Uterus (tissue), 4 donors: Measurements from ENCODE around the gene PAQR5. TPM values are rescaled to one million over a fixed set of nuclear protein-coding genes. Genes with fewer than 3 reads are reported as not detected.

Experiments
- DNase-seq, 2 donors: peaks; one replicate each; pipeline ENCODE4 v3.0.0-alpha.2; 2019 to 2020
- H3K27ac ChIP-seq, 2 donors: fragments of 200-600 bp; sonication (generic); 1 replicate in 1 of 2; 2 replicates in 1 of 2; pipeline ENCODE4 v1.5.1; 2016 to 2018
- H3K27me3 ChIP-seq, 2 donors: fragments of 200-600 bp; sonication (generic); one replicate each; pipeline ENCODE4 v1.5.1; 2018 to 2019; ENCODE audit warnings: control low read depth in 1 of 2
- H3K36me3 ChIP-seq, 2 donors: fragments of 200-600 bp; sonication (generic); one replicate each; pipeline ENCODE4 v1.5.1; 2019; ENCODE audit warnings: control low read depth in 1 of 2
- H3K4me1 ChIP-seq, 2 donors: fragments of 200-600 bp; sonication (generic); one replicate each; pipeline ENCODE4 v1.5.1; 2018 to 2019; ENCODE audit warnings: control low read depth in 1 of 2
- H3K4me3 ChIP-seq, 2 donors: fragments of 200-600 bp; sonication (generic); 1 replicate in 1 of 2; 2 replicates in 1 of 2; pipeline ENCODE4 v1.5.1; 2018 to 2019; ENCODE audit warnings: mild to moderate bottlenecking in 1 of 2
- H3K9me3 ChIP-seq, 2 donors: fragments of 200-600 bp; sonication (generic); one replicate each; pipeline ENCODE4 v1.5.1; 2019; ENCODE audit warnings: control low read depth in 1 of 2
- POLR2A ChIP-seq, 2 donors: fragments of 450-650 bp; IDR thresholded peaks; one replicate each; pipeline ENCODE4 v1.6.1; 2016; ENCODE audit warnings: antibody characterized with exemption in 2 of 2, mild to moderate bottlenecking in 1 of 2, moderate library complexity in 1 of 2
- intact Hi-C: fragments of 100-400 bp; cut with DNase I; formaldehyde crosslinking; loops from one replicate; pipeline ENCODE4 v1.15.1; 2023; ENCODE audit warnings: low total_unique reads
- total RNA-seq, 4 donors: library from RNA; depleted of rRNA in 3 of 4; stranded (reverse); fragments of >200 nt in 3 of 4; gene quantifications; one replicate each; pipeline versions ENCODE4 v1.1.0 to v1.2.4, GENCODE V29; 2014 to 2023
- TF ChIP-seq, protein P1 (sequence below), 4 experiments: fragments of 200-600 bp in 2 of 4; fragments of 450-650 bp in 2 of 4; sonication (generic) in 2 of 4; IDR thresholded peaks; one replicate each; pipeline ENCODE4 v1.5.1; 2016 to 2019; ENCODE audit warnings: antibody characterized with exemption in 4 of 4, mild to moderate bottlenecking in 2 of 4, moderate library complexity in 1 of 4
- donor health status: DM: yes; HTN: yes; CAD: no.

PAQR5 gene
- total RNA-seq, 4 donors from 2014 or later: 0.28 to 0.61 TPM; not detected in 2

DNA sequence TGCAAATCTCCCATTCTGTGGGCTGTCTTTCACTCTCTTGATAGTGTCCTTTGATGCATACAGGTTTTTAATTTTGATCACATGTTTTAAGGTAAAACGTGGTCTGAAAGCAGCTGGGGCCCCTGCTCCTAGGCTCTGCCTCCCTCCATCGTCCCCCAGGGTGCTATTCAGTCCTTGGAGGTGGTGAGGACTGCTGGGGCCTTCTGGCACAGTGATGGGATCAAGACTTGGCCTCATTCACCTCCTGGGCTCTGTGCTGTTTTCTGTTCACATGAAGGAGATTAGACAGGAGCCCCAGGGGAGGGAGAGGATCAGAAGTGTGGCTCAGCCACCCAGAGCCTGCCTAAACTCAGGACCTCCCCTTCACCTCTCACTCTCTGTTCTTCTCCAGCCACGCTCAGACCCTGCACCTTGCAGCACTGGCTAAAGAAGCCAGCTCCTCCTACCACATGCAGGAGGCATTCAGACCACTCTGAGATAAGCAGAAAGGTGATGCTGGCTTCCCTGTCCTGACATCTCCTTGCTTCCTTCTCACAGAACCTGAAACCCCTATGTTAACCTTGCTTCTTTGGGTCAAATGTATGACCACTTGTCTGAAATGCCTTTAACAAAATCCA lies 43.9 kb downstream of the PAQR5 start:
- H3K4me3 ChIP-seq: no peak overlapping the region
- H3K4me1 ChIP-seq: no peaks in the 10 kb centered on the region
- DNase-seq: no peak
- TF ChIP-seq, protein P1, sequence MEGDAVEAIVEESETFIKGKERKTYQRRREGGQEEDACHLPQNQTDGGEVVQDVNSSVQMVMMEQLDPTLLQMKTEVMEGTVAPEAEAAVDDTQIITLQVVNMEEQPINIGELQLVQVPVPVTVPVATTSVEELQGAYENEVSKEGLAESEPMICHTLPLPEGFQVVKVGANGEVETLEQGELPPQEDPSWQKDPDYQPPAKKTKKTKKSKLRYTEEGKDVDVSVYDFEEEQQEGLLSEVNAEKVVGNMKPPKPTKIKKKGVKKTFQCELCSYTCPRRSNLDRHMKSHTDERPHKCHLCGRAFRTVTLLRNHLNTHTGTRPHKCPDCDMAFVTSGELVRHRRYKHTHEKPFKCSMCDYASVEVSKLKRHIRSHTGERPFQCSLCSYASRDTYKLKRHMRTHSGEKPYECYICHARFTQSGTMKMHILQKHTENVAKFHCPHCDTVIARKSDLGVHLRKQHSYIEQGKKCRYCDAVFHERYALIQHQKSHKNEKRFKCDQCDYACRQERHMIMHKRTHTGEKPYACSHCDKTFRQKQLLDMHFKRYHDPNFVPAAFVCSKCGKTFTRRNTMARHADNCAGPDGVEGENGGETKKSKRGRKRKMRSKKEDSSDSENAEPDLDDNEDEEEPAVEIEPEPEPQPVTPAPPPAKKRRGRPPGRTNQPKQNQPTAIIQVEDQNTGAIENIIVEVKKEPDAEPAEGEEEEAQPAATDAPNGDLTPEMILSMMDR (IDR thresholded peaks at IDR 0.05): no peak
- TF ChIP-seq POLR2A (IDR thresholded peaks at IDR 0.05): no peak
- H3K9me3 ChIP-seq: no peaks in the 10 kb centered on the region
- H3K27ac ChIP-seq: no peak overlapping the region
- H3K27me3 ChIP-seq: no peaks in the 10 kb centered on the region
- no peaks in the 10 kb centered on the region for H3K36me3 ChIP-seq
- intact Hi-C loops: no loop called here

DNA sequence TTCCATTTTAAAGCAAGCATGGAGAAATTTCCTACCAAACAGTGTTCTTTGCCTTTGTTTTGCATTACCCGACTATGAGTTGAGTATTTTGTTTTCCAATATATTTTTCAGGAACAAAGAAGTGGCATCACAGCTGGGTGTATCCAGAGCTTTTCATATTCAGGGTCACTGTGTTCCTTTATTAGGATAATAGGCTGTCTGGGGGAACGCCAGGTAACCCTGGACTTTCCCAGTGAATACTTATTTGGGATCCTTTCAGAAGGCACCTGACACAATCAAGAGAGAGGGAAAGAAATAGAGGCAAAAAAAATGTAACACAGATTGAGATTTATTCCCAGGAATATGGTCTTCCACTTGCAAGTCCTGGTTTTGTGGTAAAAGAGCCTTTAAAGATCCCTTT lies 44.4 kb downstream of the PAQR5 start:
- Histone ChIP-seq H3K4me1 (no peaks in the 10 kb centered on the region), H3K36me3 (no peaks in the 10 kb centered on the region), H3K4me3 (no peak overlapping the region), H3K27me3 (no peaks in the 10 kb centered on the region), H3K9me3 (no peaks in the 10 kb centered on the region), H3K27ac (no peak overlapping the region)
- DNase-seq: no peak
- TF ChIP-seq, protein P1 (IDR thresholded peaks at IDR 0.05): no peak
- TF ChIP-seq POLR2A (IDR thresholded peaks at IDR 0.05): no peak
- intact Hi-C loops: no loop called here

DNA sequence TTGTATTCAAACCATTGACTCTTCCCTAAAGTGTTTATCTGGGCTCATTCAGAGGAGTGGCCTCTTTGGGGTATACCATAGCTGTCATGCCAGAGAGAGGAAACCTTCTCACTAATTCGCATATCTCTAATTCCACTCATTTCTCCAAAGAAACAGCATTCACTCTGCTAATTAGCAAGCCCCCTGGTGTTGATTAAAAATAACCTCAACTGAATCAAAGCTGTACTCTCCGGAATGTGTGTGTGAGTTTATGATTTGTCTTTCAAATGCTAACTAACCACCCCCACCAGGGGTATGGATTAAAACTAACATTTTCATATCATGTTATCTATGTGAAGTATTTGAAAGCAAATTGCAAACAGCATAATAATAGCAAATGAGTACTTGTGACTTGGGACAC lies 45.5 kb downstream of the PAQR5 start:
- TF ChIP-seq, protein P1 (IDR thresholded peaks at IDR 0.05): no peak
- TF ChIP-seq POLR2A (IDR thresholded peaks at IDR 0.05): no peak
- Histone ChIP-seq H3K27me3 (no peaks in the 10 kb centered on the region), H3K36me3 (no peaks in the 10 kb centered on the region), H3K9me3 (no peaks in the 10 kb centered on the region), H3K4me1 (no peaks in the 10 kb centered on the region), H3K4me3 (no peak overlapping the region), H3K27ac (no peak overlapping the region)
- DNase-seq: no peak
- intact Hi-C loops: no loop called here

DNA sequence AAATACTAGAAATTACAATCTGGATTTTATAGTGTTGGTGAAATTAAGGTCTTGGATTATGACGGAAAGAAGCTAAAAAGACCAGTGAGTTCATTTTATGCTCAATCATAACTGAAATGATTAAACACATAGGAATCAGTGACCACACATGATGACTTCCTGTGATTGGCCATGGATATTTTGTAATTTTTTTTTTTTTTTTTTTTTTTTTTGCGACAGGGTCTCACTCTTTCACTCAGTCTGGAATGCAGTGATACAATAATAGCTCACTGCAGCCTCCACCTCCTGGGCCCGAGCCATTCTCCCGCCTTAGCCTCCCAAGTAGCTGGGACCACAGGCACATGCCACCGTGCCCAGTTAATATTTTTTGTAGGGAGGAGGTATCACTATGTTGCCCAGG lies 47.4 kb downstream of the PAQR5 start:
- H3K27ac ChIP-seq: no peak overlapping the region
- H3K36me3 ChIP-seq: no peaks in the 10 kb centered on the region
- H3K27me3 ChIP-seq: no peaks in the 10 kb centered on the region
- DNase-seq: no peak
- intact Hi-C loops: no loop called here
- H3K4me3 ChIP-seq: no peak overlapping the region
- no peaks in the 10 kb centered on the region for H3K4me1 ChIP-seq
- H3K9me3 ChIP-seq: no peaks in the 10 kb centered on the region
- TF ChIP-seq, protein P1 (IDR thresholded peaks at IDR 0.05): no peak

DNA sequence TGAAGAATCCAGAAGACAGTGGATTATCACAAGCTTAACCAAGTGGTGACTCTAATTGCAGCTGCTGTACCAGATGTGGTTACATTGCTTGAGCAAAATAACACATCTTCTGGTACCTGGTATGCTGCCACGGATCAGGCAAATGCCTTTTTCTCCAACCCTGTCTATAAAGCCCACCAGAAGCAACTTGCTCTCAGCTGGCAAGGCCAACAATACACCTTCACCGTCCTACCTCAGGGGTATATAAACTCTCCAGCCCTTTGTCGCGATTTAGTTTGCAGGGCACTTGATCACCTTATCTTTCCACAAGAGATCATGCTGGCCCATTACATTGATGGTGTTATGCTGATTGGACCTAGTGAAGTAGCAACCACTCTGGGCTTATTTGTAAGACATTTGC lies 52.6 kb downstream of the PAQR5 start:
- H3K36me3 ChIP-seq: no peaks in the 10 kb centered on the region
- intact Hi-C loops: no loop called here
- no peak for TF ChIP-seq POLR2A (IDR thresholded peaks at IDR 0.05)
- TF ChIP-seq, protein P1 (IDR thresholded peaks at IDR 0.05): no peak
- no peaks in the 10 kb centered on the region for H3K27me3 ChIP-seq
- H3K9me3 ChIP-seq: no peaks in the 10 kb centered on the region
- H3K4me1 ChIP-seq: no peaks in the 10 kb centered on the region
- no peak for DNase-seq
- no peak overlapping the region for H3K4me3 ChIP-seq
- no peak overlapping the region for H3K27ac ChIP-seq
